HG03460 (cell line): ENCODE results near the gene ZNF264.
"Not testable (repeated sequence)": the region's sequence is repeated elsewhere in the genome, so short reads cannot be mapped to it uniquely, and the experiment has no call there.

Source experiments
- ATAC-seq: cut with Tn5 transposase; IDR thresholded peaks from one replicate; pipeline ENCODE4 v1.9.1; 2021; ENCODE audit not compliant: unreplicated experiment

Gene ZNF264

GRCh38 chr19:57245066-57245465, 53.8 kb downstream of the ZNF264 start:
- no peak for ATAC-seq

GRCh38 chr19:57245959-57246358, 54.7 kb downstream of the ZNF264 start:
- ATAC-seq = no peak

- no peak for ATAC-seq
These were observed 57.3 kb downstream of the ZNF264 start for GRCh38 chr19:57248646-57249045.

- no peak for ATAC-seq
These were observed 58.0 kb downstream of the ZNF264 start for GRCh38 chr19:57249329-57249728.

- ATAC-seq = not testable (repeated sequence)
These were observed 62.5 kb downstream of the ZNF264 start for GRCh38 chr19:57253767-57254166.

GRCh38 chr19:57262044-57262443, 70.7 kb downstream of the ZNF264 start:
- ATAC-seq = no peak

- ATAC-seq = no peak
These were observed 72.0 kb downstream of the ZNF264 start for GRCh38 chr19:57263244-57263741.

- ATAC-seq = no peak
These were observed 76.0 kb downstream of the ZNF264 start for GRCh38 chr19:57267291-57267690.

GRCh38 chr19:57269515-57270250, 78.4 kb downstream of the ZNF264 start:
- no peak for ATAC-seq

GRCh38 chr19:57271280-57271679, 80.0 kb downstream of the ZNF264 start:
- ATAC-seq = no peak
